Chondrocyte (in vitro differentiated cells): ENCODE results near the gene RPTOR. TPM values are rescaled to one million over a fixed set of nuclear protein-coding genes. Genes with fewer than 3 reads are reported as not detected.

ENCODE experiments used
- DNase-seq: peaks from one replicate; pipeline ENCODE4 v3.0.0; 2021; ENCODE audit warnings: mixed read lengths, low spot score
- H3K27ac Mint-ChIP-seq: one replicate; pipeline ENCODE4 v1.8.0; 2021; ENCODE audit warnings: mild to moderate bottlenecking, moderate library complexity, mixed read lengths; ENCODE audit not compliant: unreplicated experiment
- H3K27me3 Mint-ChIP-seq: 2 replicates; pipeline ENCODE4 v1.8.0; 2021; ENCODE audit warnings: low read depth, mixed read lengths
- H3K36me3 Mint-ChIP-seq: 2 replicates; pipeline ENCODE4 v1.8.0; 2021; ENCODE audit warnings: low read depth, mixed read lengths
- H3K4me1 Mint-ChIP-seq: 2 replicates; pipeline ENCODE4 v1.8.0; 2021; ENCODE audit warnings: low read depth, mild to moderate bottlenecking, mixed read lengths
- H3K4me3 Mint-ChIP-seq: one replicate; pipeline ENCODE4 v1.8.0; 2021; ENCODE audit warnings: mild to moderate bottlenecking, moderate library complexity, mixed read lengths; ENCODE audit not compliant: unreplicated experiment
- H3K9me3 Mint-ChIP-seq: 2 replicates; pipeline ENCODE4 v1.8.0; 2021; ENCODE audit warnings: low read depth, mixed read lengths
- CTCF ChIP-seq: fragments of 200-600 bp; sonication (generic); IDR thresholded peaks from 2 replicates; pipeline ENCODE4 v1.5.0; 2021; ENCODE audit warnings: antibody characterized with exemption, mild to moderate bottlenecking, moderate library complexity
- total RNA-seq: library from RNA; stranded (reverse); gene quantifications from 3 replicates; pipeline ENCODE4 v1.2.1, GENCODE V29; 2021

The RPTOR gene
- total RNA-seq, 1 donor from 2014 or later = 30.9 TPM

DNA sequence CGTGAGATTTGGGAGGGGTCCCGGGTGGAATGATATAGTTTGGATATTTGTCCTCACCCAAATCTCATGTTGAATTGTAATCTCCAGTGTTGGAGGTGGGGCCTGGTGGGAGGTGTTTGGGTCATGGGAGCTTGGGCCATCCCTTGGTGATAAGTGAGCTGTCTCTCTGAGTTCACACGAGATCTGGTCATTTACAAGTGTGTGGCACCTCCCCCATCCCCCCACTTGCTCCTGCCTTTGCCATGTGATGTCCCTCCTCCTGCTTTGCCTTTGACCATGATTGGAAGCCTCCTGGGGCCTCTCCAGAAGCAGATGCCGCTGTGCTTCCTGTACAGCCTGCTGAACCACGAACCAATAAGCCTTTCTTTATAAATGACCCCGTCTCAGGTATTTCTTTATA lies 469.0 kb downstream of the RPTOR start:
- Mint-ChIP-seq H3K9me3 (peaks cover 24% of the 10 kb centered on the region), H3K4me3 (no peak overlapping the region), H3K4me1 (peaks cover 25% of the 10 kb centered on the region), H3K27ac (no peak overlapping the region), H3K36me3 (peaks cover 11% of the 10 kb centered on the region), H3K27me3 (no peaks in the 10 kb centered on the region)
- no peak for DNase-seq
- TF ChIP-seq CTCF = no peak

GRCh38 chr17:81015136-81015535 lies 470.5 kb downstream of the RPTOR start:
- Mint-ChIP-seq H3K9me3 (peaks cover 23% of the 10 kb centered on the region), H3K4me1 (peaks cover 25% of the 10 kb centered on the region), H3K4me3 (no peak overlapping the region), H3K27ac (no peak overlapping the region), H3K27me3 (no peaks in the 10 kb centered on the region), H3K36me3 (peaks cover 11% of the 10 kb centered on the region)
- DNase-seq = no peak
- no peak for TF ChIP-seq CTCF

Other genes with a start within 250 kb of the RPTOR start
- gene ENDOV, start 129.7 kb upstream of the RPTOR start, total RNA-seq = 22.8 to 32.5 TPM (median 27.0 TPM) in 3 replicates
- gene NPTX1, start 68.2 kb upstream of the RPTOR start, total RNA-seq = 16.1 to 20.3 TPM (median 16.5 TPM) in 3 replicates